Measurements from ENCODE around the gene B9D1. TPM values are rescaled to one million over a fixed set of nuclear protein-coding genes. Genes with fewer than 3 reads are reported as not detected.

The B9D1 gene
- total and polyA plus RNA-seq, 2 experiments from 2014 or later: 35.2 to 63.5 TPM

GRCh38 chr17:19307521-19307920 lies 55.0 kb downstream of the B9D1 start (continued):
- TF ChIP-seq ZNF462 (CRISPR knock-in tag; IDR thresholded peaks at IDR 0.05) (no peak), CREB1 (CRISPR knock-in tag; IDR thresholded peaks at IDR 0.05; ENCODE audit: low read depth) (no peak), JUNB (IDR thresholded peaks at IDR 0.05; ENCODE audit: unreplicated experiment) (no peak)

- Histone ChIP-seq H3K9me2 (ENCODE audit: insufficient read depth) (no peaks in the 10 kb centered on the region), H2AFZ (no peak overlapping the region), H3K36me3 (ENCODE audit: insufficient read depth) (no peaks in the 10 kb centered on the region), H3K4me2 (no peak overlapping the region), H3F3A (replicated peaks; ENCODE audit: low read depth) (no peaks in the 10 kb centered on the region), H3K4me1 (ENCODE audit: insufficient read depth) (no peaks in the 10 kb centered on the region), H3K27ac (ENCODE audit: low read depth) (no peak overlapping the region), H3K27me3 (ENCODE audit: insufficient read depth) (no peaks in the 10 kb centered on the region), H3K4me3 (no peak overlapping the region), H4K20me1 (replicated peaks; ENCODE audit: insufficient read depth) (no peaks in the 10 kb centered on the region; the same call in 1 of the 2 replicates), H3K79me2 (replicated peaks; ENCODE audit: insufficient read depth) (peaks cover 12% of the 10 kb centered on the region; the same call in 1 of the 2 replicates)
- Mint-ChIP-seq H3K36me3 (ENCODE audit: low read depth) (peaks cover 7% of the 10 kb centered on the region), H3K27me3 (ENCODE audit: insufficient read depth, low read depth, poor library complexity) (peaks cover 21% of the 10 kb centered on the region), H3K4me3 (no peak overlapping the region), H3K9me3 (no peaks in the 10 kb centered on the region), H3K27ac (no peak overlapping the region), H3K4me1 (peaks cover 8% of the 10 kb centered on the region; the same call in 2 of the 3 replicates)
- ATAC-seq (no peak), DNase-seq (ENCODE audit: low spot score) (no peak)
- no peak for TF ChIP-seq ZNF114 (CRISPR knock-in tag; IDR thresholded peaks at IDR 0.05)
Observed at GRCh38 chr17:19306160-19307111, 56.1 kb downstream of the B9D1 start.
